ENCODE data around the gene TENT5C.

TENT5C gene

DNA sequence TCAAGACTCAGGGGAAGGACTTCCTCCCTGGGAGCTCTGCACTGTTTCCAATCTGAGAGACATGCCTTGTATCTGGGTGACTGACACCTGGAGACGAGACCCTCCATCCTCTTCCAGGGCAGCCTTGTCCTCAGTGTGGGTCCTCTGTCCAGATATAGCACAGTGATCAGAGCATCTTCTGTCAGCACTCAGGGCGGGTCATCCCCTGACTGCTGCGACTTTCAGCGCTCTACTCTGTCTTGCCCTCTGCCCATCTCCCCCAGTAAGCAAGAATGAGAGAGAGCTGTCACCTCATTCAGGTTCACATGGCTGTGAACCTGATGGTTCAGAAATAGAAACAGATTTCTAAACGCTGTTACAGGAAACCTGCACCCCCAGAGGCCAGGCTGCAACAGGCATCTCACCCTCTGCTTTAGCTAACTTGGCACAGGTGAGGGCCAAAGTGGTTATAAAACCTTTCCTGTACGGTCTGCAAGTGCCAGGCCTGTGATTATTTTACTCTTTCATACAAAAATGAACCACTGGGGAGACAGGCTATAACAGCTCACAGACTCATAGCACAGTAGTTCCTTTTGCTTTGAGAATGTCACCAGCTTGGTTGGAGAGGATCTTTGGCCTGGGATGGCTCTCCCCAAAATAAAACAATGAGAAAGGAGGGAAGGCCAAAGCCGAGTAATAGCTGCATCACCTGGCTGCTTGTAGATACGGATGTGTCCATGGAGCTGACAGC lies 11.4 kb upstream of the TENT5C start:
- DNase-seq = no peak

DNA sequence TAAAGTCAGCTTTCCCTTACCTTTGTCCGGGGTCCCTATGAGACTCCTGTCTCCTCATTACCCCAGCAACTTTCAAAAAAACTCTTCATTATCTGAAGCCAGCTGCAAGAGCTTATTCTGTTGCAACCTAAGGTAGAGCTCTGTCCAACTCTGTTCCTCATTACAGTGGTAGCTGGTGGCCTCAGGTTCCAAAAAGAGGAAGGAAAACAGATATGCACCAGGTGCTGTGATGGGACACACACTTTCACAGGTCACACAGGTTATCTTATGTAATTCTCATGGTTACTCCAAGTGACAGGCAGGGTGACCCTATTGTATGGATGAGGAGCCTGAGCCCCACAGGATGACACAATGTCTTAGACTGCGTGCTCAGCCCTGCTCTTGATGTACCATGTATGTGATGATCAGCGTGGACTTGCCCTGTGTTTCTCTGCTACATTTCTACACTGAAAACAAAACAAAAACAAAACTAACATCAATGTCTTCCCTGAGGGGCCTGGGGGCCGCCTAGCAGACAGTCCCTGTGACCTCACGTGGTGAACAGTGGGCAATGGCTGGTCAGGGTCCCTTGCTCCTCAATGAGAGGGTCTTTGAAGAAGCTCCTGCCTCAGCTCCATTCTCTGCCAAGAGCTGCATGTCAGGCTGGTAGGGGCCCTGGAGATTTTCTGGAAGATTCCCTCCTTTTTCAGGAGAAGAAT lies 9.7 kb upstream of the TENT5C start:
- no peak for DNase-seq

DNA sequence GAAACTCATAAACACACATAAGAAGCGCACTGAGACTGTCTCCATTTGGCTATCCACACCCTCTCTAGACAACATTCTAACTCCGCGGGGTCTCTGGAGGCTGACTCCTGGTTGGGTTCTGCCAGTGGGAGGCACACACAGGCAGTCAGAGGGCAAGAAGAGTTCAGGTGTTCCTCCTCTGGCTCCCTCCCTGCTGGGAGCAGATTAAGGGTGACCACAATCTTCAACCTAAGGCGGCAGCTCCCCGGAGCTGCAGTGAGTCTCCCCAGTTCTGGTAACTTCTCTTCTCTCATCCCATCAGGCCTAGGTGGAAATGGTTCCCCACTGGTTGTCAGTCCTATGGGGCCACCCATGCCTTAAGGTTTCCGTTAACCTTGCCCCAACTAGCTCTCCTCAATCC lies 7.4 kb upstream of the TENT5C start:
- no peak for DNase-seq

GRCh38 chr1:117599286-117600221 lies 6.3 kb upstream of the TENT5C start:
- DNase-seq = peak in 1 of 2 experiments; percentile 47

- DNase-seq = no peak
Observed at GRCh38 chr1:117600325-117600943, 5.4 kb upstream of the TENT5C start.

DNA sequence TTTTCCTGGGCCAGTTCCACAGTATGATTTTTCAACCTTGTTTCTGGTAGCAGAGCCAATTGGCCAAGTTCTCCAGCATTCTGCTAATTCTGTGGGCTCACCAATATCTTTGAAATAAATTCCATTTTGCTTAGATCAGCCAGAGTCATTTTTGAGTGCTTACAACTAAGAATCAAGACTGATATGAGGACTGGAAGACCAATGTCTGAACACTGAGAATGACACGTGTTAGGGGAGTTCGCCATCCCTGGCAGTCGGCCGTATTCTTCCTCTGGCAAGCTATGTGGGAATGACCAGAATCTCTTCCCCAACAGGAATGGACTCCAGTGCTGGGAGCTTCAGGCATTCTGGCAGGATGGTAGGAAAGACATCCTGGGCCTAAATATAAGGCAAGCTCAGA lies 4.9 kb upstream of the TENT5C start:
- DNase-seq = no peak

DNA sequence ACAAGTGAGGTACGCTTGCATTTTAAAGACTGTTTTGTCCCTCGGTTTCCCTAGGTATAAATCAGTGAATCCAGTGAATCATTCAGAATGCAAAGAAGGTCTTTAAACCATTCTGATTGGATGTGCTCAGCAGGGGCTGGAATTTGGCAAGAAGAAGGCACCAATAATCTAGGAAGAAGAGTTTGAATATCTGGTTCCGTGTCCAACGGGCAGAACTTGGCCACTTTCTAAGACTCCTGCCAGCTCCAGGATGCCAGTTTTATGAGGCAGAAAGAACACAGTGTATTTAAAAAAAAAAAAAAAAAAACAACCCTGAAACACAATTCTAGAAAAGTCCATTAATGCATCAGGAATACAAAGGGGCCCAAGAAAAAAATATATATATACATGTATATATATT lies 3.0 kb upstream of the TENT5C start:
- DNase-seq = no peak

DNA sequence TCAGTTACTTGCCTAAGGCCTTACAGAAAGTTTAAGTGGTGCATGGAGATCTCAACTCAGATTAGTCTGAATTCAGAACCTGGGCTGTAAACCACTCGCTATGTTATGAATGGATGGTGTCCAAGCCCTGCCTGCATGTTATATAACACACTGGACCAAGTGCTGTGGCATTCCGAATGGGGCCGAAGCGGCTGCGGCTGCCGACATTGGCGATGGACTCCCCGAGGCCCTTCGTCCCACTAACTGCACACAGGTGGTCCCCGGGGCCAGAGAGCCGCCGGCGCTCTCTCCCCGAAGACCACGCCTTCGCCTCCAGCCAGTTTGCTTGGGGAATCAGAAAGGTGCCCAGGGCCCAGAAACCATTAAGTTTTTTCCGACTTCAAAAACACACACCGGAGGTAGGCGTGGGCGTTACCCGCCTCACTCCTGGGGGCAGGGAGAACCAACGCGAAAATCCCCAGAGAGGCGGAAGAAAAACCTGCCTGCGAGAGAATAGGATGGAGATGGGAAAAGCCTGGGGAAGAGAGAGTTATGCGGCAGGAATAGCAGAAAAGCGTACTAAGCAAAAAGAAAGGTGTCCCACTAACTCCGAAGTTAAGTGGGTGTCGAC lies 579 bp upstream of the TENT5C start:
- no peak for DNase-seq

DNA sequence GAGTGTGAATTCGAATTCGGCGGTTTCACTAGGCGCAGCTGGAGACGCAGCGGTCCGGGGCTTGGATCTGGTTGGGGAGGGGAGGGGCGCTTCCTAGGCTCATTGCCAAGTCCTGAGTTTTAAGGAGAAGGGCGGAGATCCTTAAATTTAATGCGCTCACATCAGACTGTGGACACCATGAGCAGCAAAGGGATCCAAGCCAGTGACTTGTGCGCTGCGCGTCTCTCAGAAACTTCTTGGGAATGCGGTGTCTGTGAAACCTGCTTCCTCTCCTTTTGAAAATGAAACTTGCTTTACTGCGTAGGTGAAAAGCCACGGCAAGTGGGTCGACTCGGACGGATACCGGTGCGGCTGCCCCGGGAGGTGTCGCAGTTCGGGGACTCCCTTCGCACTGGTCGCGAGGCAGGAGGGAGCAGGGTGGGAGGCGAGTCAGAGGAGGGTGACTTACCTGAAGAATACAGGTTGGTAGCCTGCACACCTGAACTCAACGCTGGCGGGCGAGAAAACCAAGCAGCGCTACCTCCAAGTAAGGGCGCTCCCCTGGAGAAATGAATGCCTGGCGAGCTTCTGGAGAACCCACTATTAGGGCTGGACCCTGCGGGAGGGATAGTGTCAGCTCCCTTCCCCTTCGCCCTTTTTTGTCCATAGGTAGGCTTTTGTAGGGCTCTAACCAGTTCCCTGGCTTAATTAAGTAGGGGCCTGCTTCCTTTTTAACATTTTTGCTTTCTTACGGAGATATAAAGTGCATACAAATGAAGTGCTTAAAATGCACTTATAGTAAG lies 992 bp downstream of the TENT5C start:
- no peak for DNase-seq

DNA sequence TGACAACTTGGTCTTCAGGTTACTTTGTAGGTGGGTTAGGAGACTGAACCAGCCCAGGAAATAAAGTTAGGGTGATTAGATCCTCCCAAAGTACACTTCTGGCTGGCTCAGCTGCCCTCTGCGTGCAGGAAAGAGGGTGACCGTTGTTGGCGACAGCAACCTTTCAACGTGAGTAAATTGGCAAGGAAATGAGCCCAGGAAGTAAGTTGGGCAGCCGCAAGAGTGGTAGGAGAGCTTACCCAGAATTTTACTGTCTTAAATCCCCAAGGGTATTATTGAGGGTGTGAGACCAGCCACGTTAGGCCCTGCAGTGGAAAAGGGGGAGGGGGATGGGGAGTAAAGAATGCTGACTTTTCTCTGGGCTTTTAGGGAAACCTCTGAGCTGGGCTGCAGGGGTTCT lies 1.6 kb downstream of the TENT5C start:
- DNase-seq = no peak

DNA sequence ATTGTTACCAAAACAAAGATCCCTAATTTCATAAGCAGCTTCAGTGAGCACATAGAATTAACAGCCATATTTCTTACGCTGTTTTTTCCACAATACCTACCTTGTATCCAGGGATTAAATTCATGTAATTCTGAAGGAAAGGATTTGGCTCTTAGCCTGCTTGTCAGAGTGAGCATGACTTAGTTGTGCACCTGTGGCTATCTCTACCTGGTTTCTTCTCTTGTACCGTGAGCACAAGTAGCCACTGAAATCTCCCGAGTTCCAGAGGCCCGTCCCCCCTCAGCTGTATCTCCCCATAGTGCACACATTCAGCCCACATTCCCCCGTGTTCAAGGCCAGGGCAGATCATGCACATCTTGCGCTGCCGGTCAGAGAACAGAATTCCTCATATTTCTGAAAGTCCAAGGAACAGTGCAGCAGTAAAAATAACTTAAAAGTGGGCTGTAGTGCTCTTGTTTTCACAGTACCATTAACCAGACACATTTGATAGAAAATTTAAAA lies 2.3 kb downstream of the TENT5C start:
- DNase-seq = no peak

DNA sequence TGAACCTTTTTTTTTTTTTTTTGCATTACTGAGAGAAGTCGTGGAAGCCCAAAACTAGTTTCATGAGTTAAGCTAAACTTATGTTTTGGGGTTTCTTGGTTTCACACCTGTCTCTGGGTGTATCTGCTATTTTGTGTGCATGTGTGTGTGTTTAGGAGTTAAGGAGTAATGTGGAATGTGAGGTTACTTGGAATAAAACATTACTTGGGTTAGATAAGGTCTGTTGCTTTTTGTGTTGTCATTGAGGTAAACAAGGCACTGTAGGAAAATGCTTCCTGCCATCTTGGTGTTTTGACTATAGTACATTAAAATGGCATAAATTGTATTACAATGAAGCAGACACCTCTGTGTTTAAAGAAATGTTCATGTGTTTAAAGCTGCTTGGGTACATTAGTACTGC lies 2.9 kb downstream of the TENT5C start:
- DNase-seq = no peak

GRCh38 chr1:117609471-117609911 lies 3.6 kb downstream of the TENT5C start:
- DNase-seq = no peak

GRCh38 chr1:117610036-117610435 lies 4.2 kb downstream of the TENT5C start:
- no peak for DNase-seq

GRCh38 chr1:117611121-117611601 lies 5.3 kb downstream of the TENT5C start:
- no peak for DNase-seq

- DNase-seq = no peak
Observed at GRCh38 chr1:117611894-117612483, 6.1 kb downstream of the TENT5C start.

DNA sequence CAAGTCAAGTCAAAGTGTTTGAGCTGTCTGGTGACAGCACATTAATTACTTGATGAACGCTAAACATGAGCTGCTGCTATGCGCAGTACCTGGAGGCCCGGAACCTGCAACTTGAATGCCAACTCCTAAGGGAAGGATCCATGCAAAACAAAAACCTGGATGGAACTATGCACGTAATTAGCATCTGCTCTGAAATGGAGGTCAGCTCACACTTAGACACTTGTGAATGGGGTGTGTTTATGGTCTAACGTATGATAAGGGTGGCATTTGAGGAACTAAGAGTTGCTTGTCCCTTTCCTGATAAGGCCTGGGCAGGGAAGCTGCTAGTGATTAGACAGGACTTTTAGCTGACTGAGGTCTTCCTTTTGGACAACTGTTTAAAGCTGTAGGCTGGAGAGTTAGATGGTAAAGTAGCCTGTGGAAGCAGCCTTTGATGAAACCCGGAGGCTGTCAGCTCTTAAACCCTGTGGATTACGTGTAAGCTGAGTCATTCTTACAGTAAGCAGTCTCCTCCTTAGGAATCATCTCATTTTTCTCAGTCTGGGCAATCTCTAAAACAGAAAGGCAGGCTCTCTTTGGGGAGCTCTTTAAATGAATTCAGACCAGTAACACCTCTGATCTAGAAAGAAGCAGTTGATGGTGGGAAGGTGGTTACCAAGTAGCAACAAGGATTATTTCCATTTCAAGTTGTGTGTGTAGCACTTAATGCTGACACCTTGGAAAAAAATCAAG lies 6.8 kb downstream of the TENT5C start:
- DNase-seq = no peak

GRCh38 chr1:117613249-117613968 lies 7.6 kb downstream of the TENT5C start:
- no peak for DNase-seq

GRCh38 chr1:117613969-117614729 lies 8.3 kb downstream of the TENT5C start:
- DNase-seq = no peak
